Dendritic cell treated with granulocyte-macrophage colony-stimulating factor and Interleukin-4, amounts not matched to agents 40 ng/mL and 50 ng/mL, for 4 days (primary cell): ENCODE results near the gene TES.
"Not testable (repeated sequence)": the region's sequence is repeated elsewhere in the genome, so short reads cannot be mapped to it uniquely, and the experiment has no call there.

Experiments
- H3K27ac Mint-ChIP-seq: one replicate; pipeline ENCODE4 v1.8.0; 2022; ENCODE audit warnings: mild to moderate bottlenecking, mixed read lengths
- H3K27me3 Mint-ChIP-seq: one replicate; pipeline ENCODE4 v1.8.0; 2022; ENCODE audit warnings: mild to moderate bottlenecking, mixed read lengths
- H3K36me3 Mint-ChIP-seq: one replicate; pipeline ENCODE4 v1.8.0; 2022; ENCODE audit warnings: low read depth, mixed read lengths
- H3K4me1 Mint-ChIP-seq: one replicate; pipeline ENCODE4 v1.8.0; 2022; ENCODE audit warnings: low read depth, mixed read lengths
- H3K4me3 Mint-ChIP-seq: one replicate; pipeline ENCODE4 v1.8.0; 2022; ENCODE audit warnings: mild to moderate bottlenecking, moderate library complexity, mixed read lengths
- H3K9me3 Mint-ChIP-seq: one replicate; pipeline ENCODE4 v1.8.0; 2022; ENCODE audit warnings: mixed read lengths
- intact Hi-C: fragments of 100-400 bp; cut with micrococcal nuclease; formaldehyde crosslinking; loops from one replicate; pipeline ENCODE4 v1.15.0; 2022

The TES gene

GRCh38 chr7:116175095-116175494 lies 35.2 kb upstream of the TES start:
- intact Hi-C loops, result loop anchor here (10.0 kb wide), 1 partner anchor 350 kb away; the partner anchor contains the start of gene CAV1
- H3K36me3 Mint-ChIP-seq, H3K4me3 Mint-ChIP-seq, H3K27ac Mint-ChIP-seq, H3K4me1 Mint-ChIP-seq, H3K9me3 Mint-ChIP-seq, H3K27me3 Mint-ChIP-seq: not testable (repeated sequence)

- Mint-ChIP-seq H3K4me1 (peaks cover 5% of the 10 kb centered on the region), H3K9me3 (no peaks in the 10 kb centered on the region), H3K36me3 (no peaks in the 10 kb centered on the region), H3K27ac (no peak overlapping the region), H3K4me3 (no peak overlapping the region), H3K27me3 (peaks cover 4% of the 10 kb centered on the region)
- intact Hi-C loops, result loop anchor here (10.0 kb wide), 1 partner anchor 349 kb away; the partner anchor contains the start of gene CAV1
Measured at GRCh38 chr7:116176226-116176625, 34.1 kb upstream of the TES start.

GRCh38 chr7:116177009-116177408 lies 33.3 kb upstream of the TES start:
- Mint-ChIP-seq H3K27me3 (no peaks in the 10 kb centered on the region), H3K27ac (no peak overlapping the region), H3K4me1 (peaks cover 5% of the 10 kb centered on the region), H3K4me3 (no peak overlapping the region), H3K36me3 (no peaks in the 10 kb centered on the region), H3K9me3 (no peaks in the 10 kb centered on the region)
- intact Hi-C loops, result loop anchor here (10.0 kb wide), 1 partner anchor 348 kb away; the partner anchor contains the start of gene CAV1

- Mint-ChIP-seq H3K9me3 (no peaks in the 10 kb centered on the region), H3K27ac (no peak overlapping the region), H3K27me3 (no peaks in the 10 kb centered on the region), H3K4me3 (no peak overlapping the region), H3K4me1 (peaks cover 5% of the 10 kb centered on the region), H3K36me3 (no peaks in the 10 kb centered on the region)
- intact Hi-C loops, result loop anchor here (1.0 kb wide), 2 partner anchors 52 to 56 kb away; no protein-coding TSS in a partner anchor
Measured at GRCh38 chr7:116180302-116180701, 30.0 kb upstream of the TES start.

GRCh38 chr7:116182023-116182422 lies 28.3 kb upstream of the TES start:
- intact Hi-C loops, result no loop called here
- no peak overlapping the region for H3K27ac Mint-ChIP-seq
- peaks cover 5% of the 10 kb centered on the region for H3K4me1 Mint-ChIP-seq
- H3K4me3 Mint-ChIP-seq, result no peak overlapping the region
- H3K27me3 Mint-ChIP-seq, result no peaks in the 10 kb centered on the region
- no peaks in the 10 kb centered on the region for H3K36me3 Mint-ChIP-seq
- H3K9me3 Mint-ChIP-seq, result no peaks in the 10 kb centered on the region

- Mint-ChIP-seq H3K9me3 (peaks cover 6% of the 10 kb centered on the region), H3K27ac (no peak overlapping the region), H3K4me3 (no peak overlapping the region), H3K36me3 (no peaks in the 10 kb centered on the region), H3K4me1 (no peaks in the 10 kb centered on the region), H3K27me3 (no peaks in the 10 kb centered on the region)
- intact Hi-C loops, result no loop called here
Measured at GRCh38 chr7:116185450-116185849, 24.9 kb upstream of the TES start.

- Mint-ChIP-seq H3K27me3 (no peaks in the 10 kb centered on the region), H3K4me1 (no peaks in the 10 kb centered on the region), H3K27ac (no peak overlapping the region), H3K4me3 (no peak overlapping the region), H3K36me3 (no peaks in the 10 kb centered on the region), H3K9me3 (peaks cover 6% of the 10 kb centered on the region)
- intact Hi-C loops, result no loop called here
Measured at GRCh38 chr7:116185956-116186355, 24.4 kb upstream of the TES start.

- no peaks in the 10 kb centered on the region for H3K27me3 Mint-ChIP-seq
- H3K4me1 Mint-ChIP-seq, result no peaks in the 10 kb centered on the region
- no peaks in the 10 kb centered on the region for H3K36me3 Mint-ChIP-seq
- peaks cover 6% of the 10 kb centered on the region for H3K9me3 Mint-ChIP-seq
- H3K4me3 Mint-ChIP-seq, result no peak overlapping the region
- H3K27ac Mint-ChIP-seq, result no peak overlapping the region
- intact Hi-C loops, result no loop called here
Measured at GRCh38 chr7:116187400-116187799, 22.9 kb upstream of the TES start.

- H3K27ac Mint-ChIP-seq, result no peak overlapping the region
- intact Hi-C loops, result no loop called here
- no peak overlapping the region for H3K4me3 Mint-ChIP-seq
Measured at GRCh38 chr7:116193329-116194087, 16.8 kb upstream of the TES start.

GRCh38 chr7:116194115-116194514 lies 16.2 kb upstream of the TES start:
- no peak overlapping the region for H3K27ac Mint-ChIP-seq
- H3K4me1 Mint-ChIP-seq, result no peaks in the 10 kb centered on the region
- intact Hi-C loops, result no loop called here
- no peaks in the 10 kb centered on the region for H3K36me3 Mint-ChIP-seq
- H3K27me3 Mint-ChIP-seq, result no peaks in the 10 kb centered on the region
- no peak overlapping the region for H3K4me3 Mint-ChIP-seq
- no peaks in the 10 kb centered on the region for H3K9me3 Mint-ChIP-seq

More at GRCh38 chr7:116193329-116194087, 16.8 kb upstream of the TES start:
- no peaks in the 10 kb centered on the region for H3K27me3 Mint-ChIP-seq
- no peaks in the 10 kb centered on the region for H3K36me3 Mint-ChIP-seq
- H3K9me3 Mint-ChIP-seq, result no peaks in the 10 kb centered on the region
- no peaks in the 10 kb centered on the region for H3K4me1 Mint-ChIP-seq

- no peak overlapping the region for H3K27ac Mint-ChIP-seq
- H3K4me1 Mint-ChIP-seq, result no peaks in the 10 kb centered on the region
- H3K27me3 Mint-ChIP-seq, result no peaks in the 10 kb centered on the region
- H3K36me3 Mint-ChIP-seq, result no peaks in the 10 kb centered on the region
- intact Hi-C loops, result no loop called here
- H3K4me3 Mint-ChIP-seq, result no peak overlapping the region
- H3K9me3 Mint-ChIP-seq, result no peaks in the 10 kb centered on the region
Measured at GRCh38 chr7:116195451-116195850, 14.9 kb upstream of the TES start.

GRCh38 chr7:116196947-116197346 lies 13.4 kb upstream of the TES start:
- Mint-ChIP-seq H3K4me1 (no peaks in the 10 kb centered on the region), H3K27ac (no peak overlapping the region), H3K4me3 (no peak overlapping the region), H3K9me3 (no peaks in the 10 kb centered on the region), H3K36me3 (no peaks in the 10 kb centered on the region), H3K27me3 (no peaks in the 10 kb centered on the region)
- intact Hi-C loops, result no loop called here

- Mint-ChIP-seq H3K4me3 (no peak overlapping the region), H3K36me3 (no peaks in the 10 kb centered on the region)
Measured at GRCh38 chr7:116197360-116197759, 13.0 kb upstream of the TES start.

GRCh38 chr7:116198748-116199410 lies 11.5 kb upstream of the TES start:
- Mint-ChIP-seq H3K27me3 (peaks cover 2% of the 10 kb centered on the region), H3K9me3 (no peaks in the 10 kb centered on the region), H3K36me3 (no peaks in the 10 kb centered on the region), H3K4me1 (peaks cover 5% of the 10 kb centered on the region), H3K27ac (no peak overlapping the region), H3K4me3 (no peak overlapping the region)
- intact Hi-C loops, result no loop called here

More at GRCh38 chr7:116197360-116197759, 13.0 kb upstream of the TES start:
- no peaks in the 10 kb centered on the region for H3K9me3 Mint-ChIP-seq
- no peaks in the 10 kb centered on the region for H3K4me1 Mint-ChIP-seq
- intact Hi-C loops, result no loop called here
- no peaks in the 10 kb centered on the region for H3K27me3 Mint-ChIP-seq
- no peak overlapping the region for H3K27ac Mint-ChIP-seq
